NOMO-1 treated with DMSO at 0.1 percent for 48 hours (cell line): ENCODE data around the gene CDCA3.

Experiments
- DNase-seq: peaks from one replicate; lab custom pipeline; 2025; ENCODE audit not compliant: unreplicated experiment; lab: John Stamatoyannopoulos, UW

The CDCA3 gene

DNA sequence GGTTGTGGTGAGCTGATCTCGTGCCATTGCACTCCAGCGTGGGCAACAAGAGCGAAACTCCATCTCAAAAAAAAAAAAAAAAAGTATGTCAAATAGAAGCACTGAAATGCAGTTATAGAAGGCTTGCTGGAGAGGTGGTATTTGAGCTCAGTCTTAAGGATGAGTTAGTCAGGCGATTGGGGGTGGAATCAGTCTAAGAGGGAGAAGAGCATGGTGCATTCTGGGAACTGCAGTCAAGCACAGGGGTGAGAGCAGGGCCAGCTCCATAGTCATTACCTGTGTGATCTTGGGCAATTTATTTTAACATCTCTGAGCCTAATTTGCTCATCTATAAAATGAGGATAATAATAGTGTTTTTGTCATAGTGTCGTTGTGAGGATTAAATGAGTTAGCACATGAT lies 16.2 kb downstream of the CDCA3 start:
- DNase-seq: no peak

DNA sequence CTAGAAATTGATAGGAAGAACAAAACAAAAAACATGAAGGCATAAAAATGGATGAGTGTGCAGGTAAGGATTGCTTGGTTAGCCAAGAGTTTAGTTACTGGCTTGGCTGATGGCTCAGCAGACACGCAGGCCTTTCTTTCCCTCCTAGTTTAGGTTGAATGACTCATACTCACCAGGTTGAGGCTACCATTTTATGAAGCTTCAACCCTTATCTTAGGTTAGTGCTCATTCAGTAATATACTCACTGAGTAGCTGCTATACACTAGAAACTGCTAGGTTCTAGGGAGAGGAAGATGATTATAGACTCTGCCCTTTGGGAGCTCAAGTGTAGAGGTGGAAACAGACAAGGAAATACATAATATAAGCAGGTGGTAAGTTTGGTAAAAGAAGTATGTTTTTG lies 16.8 kb downstream of the CDCA3 start:
- no peak for DNase-seq

DNA sequence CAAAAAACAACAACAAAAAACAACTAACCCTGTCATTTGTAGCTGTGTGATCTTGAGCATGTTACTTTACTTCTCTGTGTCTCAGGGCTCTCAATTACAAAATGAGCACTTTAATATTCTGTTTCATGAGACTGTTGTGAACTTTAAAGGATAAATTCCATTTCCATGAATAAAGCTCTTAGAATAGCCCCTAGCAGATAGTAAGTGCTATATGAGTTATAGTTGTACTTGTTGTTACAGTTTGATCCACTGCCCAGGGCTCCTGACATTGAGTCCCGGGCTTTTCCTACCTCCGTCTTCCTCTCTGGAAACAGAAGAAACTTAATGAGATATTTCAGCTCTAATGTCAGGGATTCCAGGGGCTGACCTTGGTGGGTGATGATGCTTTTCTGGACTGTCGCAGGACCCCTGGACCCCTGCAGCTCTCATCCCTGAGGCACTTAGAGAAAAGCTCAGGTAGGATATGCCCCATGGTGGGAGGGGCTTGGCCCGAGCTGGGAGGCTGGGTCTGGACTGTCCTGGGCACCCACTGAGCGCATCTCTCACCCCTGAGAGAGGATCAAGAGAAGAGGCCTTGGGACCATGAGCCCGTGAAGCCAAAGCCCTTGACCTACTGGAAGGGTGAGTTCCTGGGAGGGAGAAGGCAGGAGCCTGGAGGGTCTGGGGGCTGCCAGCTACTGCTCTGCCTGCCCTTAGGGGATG lies 17.7 kb downstream of the CDCA3 start:
- DNase-seq: no peak

DNA sequence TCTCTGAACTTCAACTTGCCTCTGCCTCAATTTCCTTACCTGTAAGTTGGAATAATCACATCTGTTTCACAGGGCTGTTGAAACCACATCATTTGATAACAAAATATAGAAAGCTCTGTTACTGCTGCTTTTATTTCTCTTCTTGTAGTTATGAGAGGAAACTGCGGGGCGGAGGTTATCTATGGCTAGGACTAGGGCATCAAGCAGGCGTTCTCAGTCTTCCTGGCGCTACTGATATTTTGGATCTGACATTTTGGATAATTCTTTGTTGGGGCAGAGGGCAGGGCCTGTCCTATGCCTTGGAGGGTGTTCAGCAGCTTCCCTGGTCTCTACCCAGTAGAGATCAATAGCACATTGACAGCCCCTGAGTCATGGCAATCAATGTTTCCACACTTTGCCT lies 19.0 kb downstream of the CDCA3 start:
- no peak for DNase-seq

- no peak for DNase-seq
Measured at GRCh38 chr12:6831450-6831995, 19.6 kb downstream of the CDCA3 start.

- no peak for DNase-seq
Measured at GRCh38 chr12:6830999-6831398, 20.1 kb downstream of the CDCA3 start.

DNA sequence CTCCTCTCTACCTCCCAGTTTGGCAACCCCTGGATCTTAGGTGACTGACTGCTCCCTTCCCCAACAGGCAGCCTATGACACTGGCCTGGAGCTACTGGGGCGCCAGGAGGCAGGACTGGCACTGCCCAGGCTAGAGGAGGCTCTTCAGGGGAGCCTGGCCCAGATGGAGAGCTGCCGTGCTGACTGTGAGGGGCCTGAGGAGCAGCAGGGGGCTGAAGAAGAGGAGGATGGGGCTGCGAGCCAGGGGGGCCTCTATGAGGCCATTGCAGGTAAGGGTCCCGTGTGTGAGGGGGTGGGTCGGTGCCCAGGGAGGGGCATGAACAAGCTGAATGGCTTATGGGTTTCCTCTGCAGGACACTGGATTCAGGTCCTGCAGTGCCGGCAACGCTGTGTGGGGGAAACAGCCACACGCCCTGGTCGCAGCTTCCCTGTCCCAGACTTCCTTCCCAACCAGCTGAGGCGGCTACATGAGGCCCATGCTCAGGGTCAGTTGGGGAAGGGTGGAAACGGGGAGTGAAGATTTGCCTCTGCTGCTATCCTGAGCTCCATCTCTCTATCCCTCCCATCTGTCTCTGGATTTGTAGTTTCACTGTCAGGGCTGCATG lies 20.7 kb downstream of the CDCA3 start:
- no peak for DNase-seq

GRCh38 chr12:6829536-6830220 lies 21.4 kb downstream of the CDCA3 start:
- DNase-seq: no peak

DNA sequence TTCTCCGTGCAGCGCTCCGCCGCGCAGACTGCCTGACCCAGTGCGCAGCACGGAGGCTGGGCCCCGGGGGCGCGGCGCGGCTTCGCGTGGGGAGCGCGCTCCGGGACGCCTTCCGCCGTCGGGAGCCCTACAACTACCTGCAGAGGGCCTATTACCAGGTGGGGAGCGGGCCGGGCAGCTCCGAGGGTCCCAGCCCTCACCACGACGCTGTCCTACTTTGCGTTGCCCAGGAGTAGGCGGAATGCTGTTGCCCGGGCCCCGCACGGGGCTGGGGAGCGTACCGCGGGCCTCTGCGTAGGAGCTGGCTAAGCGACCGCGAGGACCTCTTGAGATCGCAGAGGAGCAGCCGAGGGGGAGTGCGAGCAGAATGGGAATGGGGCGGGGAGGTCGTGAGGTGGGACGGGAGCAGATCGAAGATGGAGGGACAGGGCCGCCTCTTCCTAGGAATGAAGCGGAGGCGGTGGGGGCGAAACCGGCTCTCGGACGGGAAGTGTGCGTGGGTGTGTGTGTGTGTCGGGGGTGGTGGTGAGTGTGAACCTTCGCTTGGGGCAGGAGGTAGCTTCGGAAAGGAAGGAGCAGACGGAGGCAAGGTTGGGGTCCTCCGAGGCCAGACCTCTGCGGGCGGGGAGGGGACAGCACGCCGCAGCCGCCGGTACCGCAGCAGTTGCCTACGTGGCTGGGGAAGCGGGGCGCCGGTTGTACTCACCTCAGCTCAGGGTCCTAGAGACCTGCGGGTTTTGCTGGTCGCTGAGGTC lies 22.1 kb downstream of the CDCA3 start:
- DNase-seq: no peak

DNA sequence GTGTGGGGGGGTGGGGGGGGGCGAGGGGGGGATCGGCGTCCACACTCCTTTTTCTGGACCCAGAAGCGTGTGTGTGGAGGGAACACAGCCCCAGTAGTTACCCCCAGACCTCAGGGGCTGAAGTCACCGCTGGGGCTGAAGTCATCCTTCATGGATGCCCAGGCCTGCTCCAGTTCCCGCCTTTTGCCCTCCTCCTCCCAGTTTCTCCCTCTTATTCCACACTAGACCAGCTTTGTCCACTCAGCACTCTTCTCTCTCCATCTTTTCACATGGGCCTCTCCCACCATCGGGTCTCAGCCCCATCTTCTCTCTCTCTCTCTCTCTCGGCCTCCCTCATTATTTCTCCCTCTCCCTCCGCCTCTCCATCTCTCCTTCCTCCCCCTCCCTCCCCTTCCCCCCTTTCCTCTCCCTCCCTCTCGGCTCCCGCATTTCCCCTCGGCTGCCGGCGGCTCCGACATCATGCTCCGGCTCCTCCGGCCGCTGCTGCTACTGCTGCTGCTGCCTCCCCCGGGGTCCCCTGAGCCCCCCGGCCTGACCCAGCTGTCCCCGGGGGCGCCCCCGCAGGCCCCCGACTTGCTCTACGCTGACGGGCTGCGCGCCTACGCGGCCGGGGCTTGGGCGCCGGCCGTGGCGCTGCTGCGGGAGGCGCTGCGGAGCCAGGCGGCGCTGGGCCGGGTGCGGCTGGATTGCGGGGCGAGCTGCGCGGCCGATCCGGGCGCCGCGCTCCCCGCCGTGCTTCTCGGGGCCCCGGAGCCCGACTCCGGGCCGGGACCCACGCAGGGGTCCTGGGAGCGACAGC lies 22.9 kb downstream of the CDCA3 start, which contains the start of gene P3H3:
P3H3 (plus strand) TSS at position 426 of the 799 bp plus-strand sequence; CDS start at position 460, 34 bp downstream.
- DNase-seq: no peak

DNA sequence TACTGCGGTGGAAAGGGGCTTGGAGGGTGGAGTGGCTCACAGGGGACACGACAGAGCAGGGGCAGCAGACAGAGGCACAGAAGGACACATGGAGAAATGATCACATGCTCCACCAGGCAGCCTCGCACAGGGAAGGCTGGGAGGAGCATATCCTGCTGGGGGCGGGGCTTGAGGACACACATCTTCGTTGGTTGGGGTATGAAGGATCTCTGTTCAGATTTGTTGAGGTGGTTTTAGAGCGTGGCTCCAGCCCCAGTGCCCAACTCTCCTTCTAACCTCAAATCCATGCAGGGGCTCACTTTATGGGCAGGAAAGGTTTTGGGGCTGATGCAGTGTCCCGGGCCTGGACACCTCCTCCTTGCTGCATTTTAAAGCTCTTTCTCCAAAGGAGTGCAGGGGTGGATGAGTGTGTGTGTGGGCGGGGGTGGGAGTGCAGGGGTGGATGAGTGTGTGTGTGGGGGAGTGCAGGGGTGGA lies 23.6 kb downstream of the CDCA3 start:
- DNase-seq: no peak

DNA sequence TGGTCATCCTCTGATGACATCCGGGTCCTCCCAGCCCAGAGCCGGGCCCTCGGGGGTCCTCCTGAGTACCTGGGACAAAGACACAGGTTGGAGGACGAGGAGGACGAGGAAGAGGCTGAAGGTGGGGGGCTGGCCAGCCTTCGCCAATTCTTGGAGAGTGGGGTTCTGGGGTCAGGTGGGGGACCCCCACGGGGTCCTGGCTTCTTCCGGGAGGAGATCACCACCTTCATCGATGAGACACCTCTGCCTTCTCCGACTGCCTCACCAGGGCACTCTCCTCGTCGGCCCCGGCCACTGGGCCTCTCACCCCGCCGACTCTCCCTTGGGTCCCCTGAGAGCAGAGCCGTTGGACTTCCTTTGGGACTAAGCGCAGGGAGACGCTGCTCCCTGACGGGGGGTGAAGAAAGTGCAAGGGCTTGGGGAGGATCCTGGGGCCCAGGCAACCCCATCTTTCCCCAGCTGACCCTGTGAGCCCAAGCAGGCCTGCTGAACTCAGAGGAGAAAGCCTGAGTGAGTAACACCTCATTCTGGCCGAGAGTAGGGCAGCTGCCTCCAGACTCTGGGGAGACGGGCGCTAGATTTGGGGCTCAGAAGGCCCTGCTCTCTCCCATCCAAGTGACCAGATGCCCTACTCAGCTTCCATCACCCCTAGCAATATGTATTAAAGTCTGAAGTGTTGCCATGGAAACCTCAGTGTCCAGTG lies 24.2 kb downstream of the CDCA3 start:
- DNase-seq: no peak

DNA sequence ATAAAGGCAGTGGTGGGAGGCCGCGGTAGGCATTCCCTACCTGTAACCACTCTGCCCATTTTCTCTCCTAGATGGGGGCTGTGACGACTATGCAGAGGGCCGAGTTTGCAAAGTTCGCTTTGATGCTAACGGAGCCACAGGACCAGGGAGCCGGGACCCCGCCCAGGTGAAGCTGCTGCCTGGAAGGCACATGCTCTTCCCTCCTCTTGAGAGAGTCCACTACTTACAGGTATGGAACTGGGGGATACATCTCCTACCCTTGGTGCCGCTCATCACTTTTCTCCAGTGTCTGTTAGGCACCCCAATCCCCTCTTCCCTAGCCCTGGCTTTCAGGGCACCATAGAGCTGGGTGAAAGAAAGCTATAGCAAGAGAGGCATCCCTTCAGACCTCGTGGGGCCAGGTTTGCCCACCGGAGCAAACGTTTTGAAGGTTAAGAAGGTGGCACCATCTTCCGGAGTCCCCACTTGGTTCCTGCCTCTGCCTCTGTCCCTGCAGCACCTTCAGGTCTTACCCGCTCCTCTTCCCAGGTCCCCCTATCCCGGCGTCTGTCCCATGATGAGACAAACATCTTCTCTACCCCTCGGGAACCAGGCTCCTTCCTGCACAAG lies 24.9 kb downstream of the CDCA3 start:
- DNase-seq: no peak

DNA sequence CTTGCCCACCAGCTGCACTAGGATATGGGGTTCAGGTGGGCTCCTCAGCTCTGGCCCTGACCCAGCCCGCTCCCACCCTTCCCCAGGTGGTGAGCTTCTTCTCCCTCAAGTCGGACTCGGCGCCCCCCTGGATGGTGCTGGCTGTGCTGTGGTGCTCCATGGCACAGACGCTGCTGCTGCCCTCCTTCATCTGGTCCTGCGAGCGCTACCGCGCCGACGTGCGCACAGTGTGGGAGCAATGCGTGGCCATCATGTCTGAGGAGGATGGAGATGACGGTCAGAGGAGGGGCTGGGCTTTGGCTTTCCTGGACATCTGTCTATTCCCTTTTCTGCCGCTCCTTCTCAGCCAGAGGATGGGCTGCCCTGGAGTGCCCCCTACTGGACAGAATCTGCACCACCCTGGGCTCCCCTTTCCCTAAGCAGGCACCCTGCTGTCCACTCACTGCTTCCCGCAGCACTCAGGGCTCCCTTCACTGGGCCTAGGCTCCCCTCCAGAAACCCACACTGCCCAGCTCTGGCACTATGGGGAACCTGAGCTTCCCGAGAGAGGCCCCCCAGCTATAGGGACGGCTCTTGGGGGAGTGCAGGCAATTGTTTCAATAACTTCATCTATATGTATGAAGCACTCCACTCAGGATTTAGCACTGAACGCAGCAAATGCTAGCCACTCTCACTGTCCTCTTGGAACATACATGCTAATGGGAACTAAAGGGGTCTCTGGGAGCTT lies 25.5 kb downstream of the CDCA3 start:
- peak; percentile 70 for DNase-seq

DNA sequence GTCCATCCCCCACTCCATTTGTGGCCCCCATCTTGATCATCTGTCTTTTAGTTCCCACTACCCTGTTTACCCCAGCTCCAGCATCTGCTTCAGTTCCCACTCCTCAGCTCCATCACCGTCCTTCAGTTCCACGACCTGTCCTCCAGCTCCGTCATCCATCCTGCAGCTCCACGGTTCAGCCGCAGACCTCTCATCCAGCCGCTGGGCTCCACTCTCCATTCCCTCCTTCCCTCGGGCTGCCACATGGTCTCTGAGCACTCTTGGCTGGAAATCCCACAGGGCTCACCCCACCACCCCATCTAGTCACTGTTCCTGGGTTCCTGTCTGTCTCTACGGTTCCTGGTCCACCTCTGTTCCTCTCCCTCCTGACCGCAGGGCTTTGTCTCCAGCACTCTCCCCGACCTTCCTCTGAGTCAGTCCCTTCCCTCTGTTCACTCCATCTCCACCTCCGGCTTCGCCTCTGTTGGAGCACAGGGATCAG lies 26.1 kb downstream of the CDCA3 start:
- no peak for DNase-seq

GRCh38 chr12:6824085-6824775 lies 26.9 kb downstream of the CDCA3 start:
- DNase-seq: no peak

DNA sequence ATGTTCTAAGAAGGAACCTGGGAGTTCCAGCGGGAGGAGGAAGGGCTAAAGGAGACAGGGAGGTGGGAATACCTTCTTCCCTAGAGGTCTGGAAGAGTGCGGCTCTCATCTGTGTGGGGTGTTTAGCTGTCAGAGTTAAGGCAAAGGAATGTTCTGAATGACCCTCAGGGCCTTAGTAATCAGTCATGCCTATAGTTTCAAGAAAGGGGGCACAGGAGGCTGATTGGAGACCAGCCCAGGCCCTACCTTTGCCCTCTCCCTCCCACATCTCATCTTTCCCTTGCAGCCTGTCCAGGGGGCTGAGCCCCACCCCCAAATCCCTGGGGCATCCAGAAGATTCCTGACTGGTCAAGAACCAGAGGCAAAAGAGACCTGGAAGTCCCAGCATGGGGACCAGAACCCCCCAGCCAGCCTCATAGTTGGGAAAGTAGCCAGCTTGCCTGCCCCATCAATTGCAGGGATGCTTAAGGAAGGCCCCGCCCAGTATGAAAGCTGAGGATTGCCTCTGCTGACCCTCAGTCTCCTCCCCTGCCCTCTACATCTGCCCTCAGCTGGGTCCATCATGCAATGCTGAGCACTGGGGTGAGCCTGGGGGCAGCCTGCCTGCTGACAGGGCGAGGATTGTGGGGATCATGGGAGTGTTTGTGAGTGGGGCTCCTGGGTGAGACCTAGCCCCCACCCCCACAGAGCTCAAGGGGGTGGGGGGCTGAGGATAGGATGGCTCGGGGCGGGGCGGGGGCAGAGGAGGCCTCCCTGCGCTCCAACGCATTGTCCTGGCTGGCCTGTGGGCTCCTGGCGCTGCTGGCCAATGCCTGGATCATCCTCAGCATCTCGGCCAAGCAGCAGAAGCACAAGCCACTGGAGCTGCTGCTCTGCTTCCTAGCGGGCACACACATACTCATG lies 27.7 kb downstream of the CDCA3 start:
- DNase-seq: no peak
